GM12878 (cell line): ENCODE measurements around the gene MPST. TPM values are rescaled to one million over a fixed set of nuclear protein-coding genes. Genes with fewer than 3 reads are reported as not detected.

Experiments
- ATAC-seq: fragments of 200-7000 bp; cut with Tn5 transposase; 3 replicates; pipeline ENCODE4 v1.9.1; 2020; ENCODE audit warnings: mild to moderate bottlenecking, moderate library complexity
- BruUV-seq: library from RNA; stranded (reverse); fragments of 400-500 nt; replicated peaks from 2 replicates; lab custom pipeline; 2021; lab: Mats Ljungman, UMichigan
- CTCF ChIA-PET: fragments of 300-600 bp; sonication (Branson Sonifier 250); formaldehyde crosslinking; extraction: SDS; loops from one replicate; lab custom pipeline; 2021; ENCODE audit warnings: inconsistent platforms; lab: Yijun Ruan, JAX
- POLR2A ChIA-PET: fragments of 350-600 bp; formaldehyde crosslinking; extraction: SDS; loops from one replicate; lab custom pipeline; 2021; ENCODE audit warnings: inconsistent platforms; lab: Charles Lee
- RAD21 ChIA-PET: fragments of 300-600 bp; sonication (Branson Sonifier 250); formaldehyde crosslinking; loops from one replicate; lab custom pipeline; 2023; ENCODE audit warnings: antibody characterized with exemption; ENCODE audit not compliant: unreplicated experiment; lab: Charles Lee
- SMC1A ChIA-PET: fragments of 300-600 bp; sonication (Branson Sonifier 250); formaldehyde crosslinking; loops from one replicate; lab custom pipeline; 2023; ENCODE audit not compliant: unreplicated experiment, uncharacterized antibody; lab: Charles Lee
- DNase-seq: peaks from one replicate; pipeline ENCODE4 v3.0.0-alpha.2; 2011; ENCODE audit warnings: low read depth, low spot score
- FAIRE-seq: peaks from 3 replicates; lab custom pipeline; 2011; peaks lifted over from hg19 to GRCh38; lab: Jason Lieb, UNC
- H2AFZ ChIP-seq: 2 replicates; pipeline ENCODE4 v1.6.0; 2011; ENCODE audit warnings: low read depth, low read length, control low read depth; ENCODE audit not compliant: control insufficient read depth
- H3K27ac ChIP-seq: 2 replicates; pipeline ENCODE4 v1.5.1; 2011; ENCODE audit warnings: control low read depth; ENCODE audit not compliant: control insufficient read depth, insufficient read depth
- H3K27me3 ChIP-seq, 2 experiments: replicated peaks in 1 of 2; 2 replicates each; pipeline versions ENCODE4 v1.6.0 to v1.6.1; 2011; ENCODE audit warnings: low read length in 1 of 2; ENCODE audit not compliant: control insufficient read depth in 2 of 2, insufficient read depth in 2 of 2
- H3K36me3 ChIP-seq, 2 experiments: 2 replicates each; pipeline ENCODE4 v1.5.1; 2011; ENCODE audit warnings: low read length in 1 of 2; ENCODE audit not compliant: control insufficient read depth in 2 of 2, insufficient read depth in 2 of 2
- H3K4me1 ChIP-seq: 2 replicates; pipeline ENCODE4 v1.6.1; 2011; ENCODE audit warnings: mild to moderate bottlenecking, low read length, moderate library complexity, mixed read lengths; ENCODE audit not compliant: control insufficient read depth, insufficient read depth
- H3K4me2 ChIP-seq: 2 replicates; pipeline ENCODE4 v1.6.0; 2011; ENCODE audit warnings: control low read depth; ENCODE audit not compliant: control insufficient read depth, insufficient read depth
- H3K4me3 ChIP-seq: fragments of 200-600 bp; sonication (generic); 2 replicates; pipeline ENCODE4 v1.5.1; 2016
- H3K79me2 ChIP-seq: 2 replicates; pipeline ENCODE4 v1.6.0; 2011; ENCODE audit warnings: low read length; ENCODE audit not compliant: control insufficient read depth, insufficient read depth
- H3K9ac ChIP-seq: 2 replicates; pipeline ENCODE4 v1.8.0; 2011; ENCODE audit warnings: low read length, control low read depth, mixed read lengths; ENCODE audit not compliant: control insufficient read depth, insufficient read depth
- H3K9me3 ChIP-seq: replicated peaks from 3 replicates; pipeline ENCODE4 v1.5.1; 2011; ENCODE audit warnings: mild to moderate bottlenecking, low read length; ENCODE audit not compliant: control insufficient read depth, insufficient read depth
- H4K20me1 ChIP-seq: 2 replicates; pipeline ENCODE4 v1.6.0; 2011; ENCODE audit not compliant: control insufficient read depth, insufficient read depth
- ESRRA ChIP-seq: IDR thresholded peaks from 2 replicates; pipeline ENCODE4 v1.6.1; 2012; ENCODE audit warnings: mild to moderate bottlenecking, low read length, improper control_type of control experiment
- HCFC1 ChIP-seq: fragments of 150-350 bp; IDR thresholded peaks from 2 replicates; pipeline ENCODE4 v1.6.1; 2014; ENCODE audit warnings: low read length
- HDAC6 ChIP-seq: fragments of 200-600 bp; sonication (generic); IDR thresholded peaks from one replicate; pipeline ENCODE4 v1.8.0; 2017; ENCODE audit warnings: antibody characterized with exemption; ENCODE audit not compliant: unreplicated experiment
- IRF4 ChIP-seq: IDR thresholded peaks from 2 replicates; pipeline ENCODE4 v1.6.1; 2011; ENCODE audit warnings: low read depth, low read length
- NRF1 ChIP-seq: conservative IDR thresholded peaks from 2 replicates; pipeline ENCODE4 v1.6.1; 2011; ENCODE audit warnings: mild to moderate bottlenecking, low read depth, low read length, improper control_type of control experiment
- POLR2AphosphoS2 ChIP-seq: IDR thresholded peaks from 2 replicates; pipeline ENCODE4 v1.6.1; 2011; ENCODE audit warnings: low read depth, mild to moderate bottlenecking, low read length, improper control_type of control experiment, moderate library complexity
- RAD21 ChIP-seq: IDR thresholded peaks from 2 replicates; pipeline ENCODE4 v1.6.1; 2011; ENCODE audit warnings: mild to moderate bottlenecking, low read depth, low read length, moderate library complexity; ENCODE audit not compliant: insufficient read depth
- SUZ12 ChIP-seq: fragments of 200-600 bp; sonication (generic); IDR thresholded peaks from one replicate; pipeline ENCODE4 v1.6.1; 2018; ENCODE audit warnings: antibody characterized with exemption, mild to moderate bottlenecking; ENCODE audit not compliant: unreplicated experiment
- TBL1XR1 ChIP-seq: IDR thresholded peaks from 2 replicates; pipeline ENCODE4 v1.6.1; 2012; ENCODE audit warnings: low read depth, low read length, improper control_type of control experiment
- ZNF207 ChIP-seq: fragments of 450-650 bp; IDR thresholded peaks from 2 replicates; pipeline ENCODE4 v1.6.1; 2014; ENCODE audit warnings: antibody characterized with exemption, mild to moderate bottlenecking, borderline replicate concordance
- WGBS: methylation state at CpG from one replicate; pipeline ENCODE4 v1.1.6; 2016; ENCODE audit warnings: low lambda C conversion rate; ENCODE audit not compliant: insufficient replicate concordance, insufficient coverage; ENCODE audit errors: missing lambda C conversion rate; 5-methylcytosine and 5-hydroxymethylcytosine counted together
- in situ Hi-C: fragments of 300-500 bp; cut with MboI; formaldehyde crosslinking; loops from 9 replicates; pipeline ENCODE4 v1.14.3; 2018; ENCODE audit warnings: mixed read lengths
- intact Hi-C: fragments of 100-400 bp; cut with micrococcal nuclease; formaldehyde crosslinking; loops from one replicate; pipeline ENCODE4 v1.14.2; 2022; ENCODE audit not compliant: unreplicated experiment
- polyA plus RNA-seq, 11 experiments: library from polyadenylated mRNA; depleted of rRNA in 4 of 11; unstranded in 6 of 11; stranded (reverse) in 5 of 11; fragments of >200 nt; fragmentation: Nextera tagmentation in 4 of 11; fragmentation: Illumina TruSeq in 1 of 11; extraction: Ambion mirVana in 4 of 11; extraction: Trizol in 1 of 11; gene quantifications; 1 replicate in 1 of 11; 2 replicates in 10 of 11; pipeline versions ENCODE4 v1.2.1 to v1.2.3, GENCODE V29; 2011 to 2016; ENCODE audit warnings: inconsistent platforms in 2 of 11, missing spikeins in 2 of 11, low read depth in 1 of 11
- total RNA-seq, 4 experiments: library from RNA; depleted of rRNA in 3 of 4; stranded (reverse); fragments of >200 nt in 3 of 4; fragmentation: Illumina TruSeq in 1 of 4; extraction: Trizol in 1 of 4; gene quantifications; 2 replicates each; pipeline versions ENCODE4 v1.2.1 to v1.2.3, GENCODE V29; 2013 to 2021
- TF ChIP-seq, protein P1 (sequence below): fragments of 150-350 bp; IDR thresholded peaks from 2 replicates; pipeline ENCODE4 v1.6.1; 2016; ENCODE audit warnings: low read depth, low read length
- TF ChIP-seq, protein P2 (sequence below): fragments of 450-650 bp; formaldehyde crosslinking; IDR thresholded peaks from 2 replicates; pipeline ENCODE4 v1.4.0; 2022; ENCODE audit warnings: mild to moderate bottlenecking, moderate library complexity

MPST gene
- total and polyA plus RNA-seq, 10 of the 15 experiments (the other 5 are each of a cell fraction or from before 2014, with no cell fraction given), result 0.95 to 88.7 (median 38.5) TPM

DNA sequence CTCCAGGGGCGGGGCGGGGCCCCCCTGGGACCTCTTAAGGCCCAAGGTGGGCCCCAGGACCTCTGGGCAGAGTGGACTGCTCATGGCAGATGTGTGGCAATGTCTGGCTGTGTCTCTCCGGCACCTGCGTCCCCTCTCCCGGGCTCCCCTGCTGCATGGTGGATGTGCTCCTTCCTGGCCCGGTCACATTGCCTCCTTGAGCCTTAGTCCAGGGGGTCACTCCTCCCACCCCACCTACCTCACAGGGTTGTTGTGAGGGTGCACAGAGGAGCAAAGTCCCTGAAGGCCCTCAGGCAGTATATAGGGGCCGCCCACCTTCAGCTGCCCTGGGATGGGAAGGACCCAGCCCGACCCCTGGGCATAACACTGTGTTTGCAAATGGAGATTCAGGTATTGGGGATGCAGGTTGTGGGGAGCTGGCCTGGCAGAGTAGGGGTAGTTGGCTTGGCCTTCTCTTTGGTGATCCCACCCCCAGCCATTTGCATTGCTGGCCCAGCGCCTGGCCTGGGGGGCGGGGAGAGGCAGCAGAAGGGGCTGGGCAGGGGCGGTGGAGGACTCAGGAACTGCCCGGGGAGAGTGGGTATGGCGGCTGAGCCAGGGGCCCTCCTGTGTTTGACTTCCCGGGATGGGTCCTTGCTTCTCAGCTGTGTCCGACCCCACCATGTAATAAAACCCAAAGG lies 43.3 kb downstream of the MPST start:
- ChIA-PET CTCF (no interaction called here), POLR2A (no interaction called here), SMC1A (no interaction called here), RAD21 (no interaction called here)
- Histone ChIP-seq H2AFZ (no peak overlapping the region), H3K27me3 (no peaks in the 10 kb centered on the region), H4K20me1 (no peaks in the 10 kb centered on the region), H3K4me2 (no peak overlapping the region), H3K9me3 (no peaks in the 10 kb centered on the region), H3K4me1 (peaks cover 11% of the 10 kb centered on the region), H3K36me3 (peaks cover 0 to 2% of the 10 kb centered on the region in 2 experiments; a peak in 2 of 4 replicates), H3K79me2 (no peaks in the 10 kb centered on the region), H3K4me3 (no peak overlapping the region), H3K9ac (no peak overlapping the region), H3K27ac (no peak overlapping the region)
- 57% methylated on average over 14 of the region's 15 CpGs for WGBS
- FAIRE-seq (no peak), DNase-seq (no peak), ATAC-seq (no peak)
- intact Hi-C loops, result no loop called here
- in situ Hi-C loops, result no loop called here
- no TSS peak for BruUV-seq
- TF ChIP-seq RAD21 (no peak), POLR2AphosphoS2 (no peak), ESRRA (no peak), TBL1XR1 (no peak), SUZ12 (no peak), NRF1 (no peak), IRF4 (no peak), HDAC6 (no peak), ZNF207 (no peak), HCFC1 (no peak)
- TF ChIP-seq, protein P1, sequence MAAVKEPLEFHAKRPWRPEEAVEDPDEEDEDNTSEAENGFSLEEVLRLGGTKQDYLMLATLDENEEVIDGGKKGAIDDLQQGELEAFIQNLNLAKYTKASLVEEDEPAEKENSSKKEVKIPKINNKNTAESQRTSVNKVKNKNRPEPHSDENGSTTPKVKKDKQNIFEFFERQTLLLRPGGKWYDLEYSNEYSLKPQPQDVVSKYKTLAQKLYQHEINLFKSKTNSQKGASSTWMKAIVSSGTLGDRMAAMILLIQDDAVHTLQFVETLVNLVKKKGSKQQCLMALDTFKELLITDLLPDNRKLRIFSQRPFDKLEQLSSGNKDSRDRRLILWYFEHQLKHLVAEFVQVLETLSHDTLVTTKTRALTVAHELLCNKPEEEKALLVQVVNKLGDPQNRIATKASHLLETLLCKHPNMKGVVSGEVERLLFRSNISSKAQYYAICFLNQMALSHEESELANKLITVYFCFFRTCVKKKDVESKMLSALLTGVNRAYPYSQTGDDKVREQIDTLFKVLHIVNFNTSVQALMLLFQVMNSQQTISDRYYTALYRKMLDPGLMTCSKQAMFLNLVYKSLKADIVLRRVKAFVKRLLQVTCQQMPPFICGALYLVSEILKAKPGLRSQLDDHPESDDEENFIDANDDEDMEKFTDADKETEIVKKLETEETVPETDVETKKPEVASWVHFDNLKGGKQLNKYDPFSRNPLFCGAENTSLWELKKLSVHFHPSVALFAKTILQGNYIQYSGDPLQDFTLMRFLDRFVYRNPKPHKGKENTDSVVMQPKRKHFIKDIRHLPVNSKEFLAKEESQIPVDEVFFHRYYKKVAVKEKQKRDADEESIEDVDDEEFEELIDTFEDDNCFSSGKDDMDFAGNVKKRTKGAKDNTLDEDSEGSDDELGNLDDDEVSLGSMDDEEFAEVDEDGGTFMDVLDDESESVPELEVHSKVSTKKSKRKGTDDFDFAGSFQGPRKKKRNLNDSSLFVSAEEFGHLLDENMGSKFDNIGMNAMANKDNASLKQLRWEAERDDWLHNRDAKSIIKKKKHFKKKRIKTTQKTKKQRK, result no peak
- TF ChIP-seq, protein P2, sequence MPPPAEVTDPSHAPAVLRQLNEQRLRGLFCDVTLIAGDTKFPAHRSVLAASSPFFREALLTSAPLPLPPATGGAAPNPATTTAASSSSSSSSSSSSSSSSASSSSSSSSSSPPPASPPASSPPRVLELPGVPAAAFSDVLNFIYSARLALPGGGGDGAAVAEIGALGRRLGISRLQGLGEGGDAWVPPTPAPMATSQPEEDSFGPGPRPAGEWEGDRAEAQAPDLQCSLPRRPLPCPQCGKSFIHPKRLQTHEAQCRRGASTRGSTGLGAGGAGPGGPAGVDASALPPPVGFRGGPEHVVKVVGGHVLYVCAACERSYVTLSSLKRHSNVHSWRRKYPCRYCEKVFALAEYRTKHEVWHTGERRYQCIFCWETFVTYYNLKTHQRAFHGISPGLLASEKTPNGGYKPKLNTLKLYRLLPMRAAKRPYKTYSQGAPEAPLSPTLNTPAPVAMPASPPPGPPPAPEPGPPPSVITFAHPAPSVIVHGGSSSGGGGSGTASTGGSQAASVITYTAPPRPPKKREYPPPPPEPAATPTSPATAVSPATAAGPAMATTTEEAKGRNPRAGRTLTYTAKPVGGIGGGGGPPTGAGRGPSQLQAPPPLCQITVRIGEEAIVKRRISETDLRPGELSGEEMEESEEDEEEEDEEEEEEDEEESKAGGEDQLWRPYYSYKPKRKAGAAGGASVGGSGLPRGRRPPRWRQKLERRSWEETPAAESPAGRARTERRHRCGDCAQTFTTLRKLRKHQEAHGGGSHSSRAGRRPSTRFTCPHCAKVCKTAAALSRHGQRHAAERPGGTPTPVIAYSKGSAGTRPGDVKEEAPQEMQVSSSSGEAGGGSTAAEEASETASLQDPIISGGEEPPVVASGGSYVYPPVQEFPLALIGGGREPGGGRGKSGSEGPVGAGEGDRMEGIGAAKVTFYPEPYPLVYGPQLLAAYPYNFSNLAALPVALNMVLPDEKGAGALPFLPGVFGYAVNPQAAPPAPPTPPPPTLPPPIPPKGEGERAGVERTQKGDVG (CRISPR knock-in tag), result no peak
